ENCODE measurements around the gene NADSYN1.
"Not testable (repeated sequence)": the region's sequence is repeated elsewhere in the genome, so short reads cannot be mapped to it uniquely, and the experiment has no call there.

NADSYN1 gene

GRCh38 chr11:71530602-71531001 lies 77.6 kb downstream of the NADSYN1 start:
- DNase-seq, result no peak

- DNase-seq, result no peak
Measured at GRCh38 chr11:71532036-71532610, 79.1 kb downstream of the NADSYN1 start.

GRCh38 chr11:71534711-71535608 lies 82.0 kb downstream of the NADSYN1 start:
- DNase-seq, result peak; percentile 7

- no peak for DNase-seq
Measured at GRCh38 chr11:71535825-71536224, 82.8 kb downstream of the NADSYN1 start.

GRCh38 chr11:71537537-71537936 lies 84.5 kb downstream of the NADSYN1 start:
- no peak for DNase-seq

GRCh38 chr11:71537977-71538665 lies 85.1 kb downstream of the NADSYN1 start, which contains the start of gene KRTAP5-8:
KRTAP5-8 (plus strand) TSS chr11:71538025; CDS start chr11:71538056, 31 bp downstream.
- not testable (repeated sequence) for DNase-seq

- DNase-seq, result no peak
Measured at GRCh38 chr11:71538666-71538990, 85.6 kb downstream of the NADSYN1 start.

GRCh38 chr11:71539017-71539416 lies 86.0 kb downstream of the NADSYN1 start:
- no peak for DNase-seq

GRCh38 chr11:71539971-71540370 lies 87.0 kb downstream of the NADSYN1 start:
- not testable (repeated sequence) for DNase-seq

- DNase-seq, result not testable (repeated sequence)
Measured at GRCh38 chr11:71540521-71541304, 87.7 kb downstream of the NADSYN1 start.

GRCh38 chr11:71542382-71542781 lies 89.4 kb downstream of the NADSYN1 start:
- no peak for DNase-seq

GRCh38 chr11:71542879-71543777 lies 90.1 kb downstream of the NADSYN1 start:
- no peak for DNase-seq

- DNase-seq, result peak; percentile 68
Measured at GRCh38 chr11:71543866-71544265, 90.9 kb downstream of the NADSYN1 start.

- DNase-seq, result no peak
Measured at GRCh38 chr11:71544525-71545214, 91.7 kb downstream of the NADSYN1 start.

- no peak for DNase-seq
Measured at GRCh38 chr11:71545405-71545966, 92.5 kb downstream of the NADSYN1 start.

- DNase-seq, result no peak
Measured at GRCh38 chr11:71548120-71548519, 95.1 kb downstream of the NADSYN1 start, which contains the start of gene KRTAP5-9. KRTAP5-9 (plus strand) TSS chr11:71548420; CDS start chr11:71548658, 238 bp downstream.

GRCh38 chr11:71548716-71549151 lies 95.7 kb downstream of the NADSYN1 start:
- DNase-seq, result peak; percentile 28
